ENCODE results near the gene CBLN4.

GRCh38 chr20:56043227-56043626 lies 37.9 kb upstream of the CBLN4 start:
- no peak for TF ChIP-seq CTCF (IDR thresholded peaks at IDR 0.05)
- no peak for TF ChIP-seq POLR2A (IDR thresholded peaks at IDR 0.05)

All from lower leg skin (tissue), 3 donors.